ENCODE measurements around the gene SCN2B.

GRCh38 chr11:118212781-118213191, 36.3 kb upstream of the SCN2B start:
- TF ChIP-seq, protein P1, sequence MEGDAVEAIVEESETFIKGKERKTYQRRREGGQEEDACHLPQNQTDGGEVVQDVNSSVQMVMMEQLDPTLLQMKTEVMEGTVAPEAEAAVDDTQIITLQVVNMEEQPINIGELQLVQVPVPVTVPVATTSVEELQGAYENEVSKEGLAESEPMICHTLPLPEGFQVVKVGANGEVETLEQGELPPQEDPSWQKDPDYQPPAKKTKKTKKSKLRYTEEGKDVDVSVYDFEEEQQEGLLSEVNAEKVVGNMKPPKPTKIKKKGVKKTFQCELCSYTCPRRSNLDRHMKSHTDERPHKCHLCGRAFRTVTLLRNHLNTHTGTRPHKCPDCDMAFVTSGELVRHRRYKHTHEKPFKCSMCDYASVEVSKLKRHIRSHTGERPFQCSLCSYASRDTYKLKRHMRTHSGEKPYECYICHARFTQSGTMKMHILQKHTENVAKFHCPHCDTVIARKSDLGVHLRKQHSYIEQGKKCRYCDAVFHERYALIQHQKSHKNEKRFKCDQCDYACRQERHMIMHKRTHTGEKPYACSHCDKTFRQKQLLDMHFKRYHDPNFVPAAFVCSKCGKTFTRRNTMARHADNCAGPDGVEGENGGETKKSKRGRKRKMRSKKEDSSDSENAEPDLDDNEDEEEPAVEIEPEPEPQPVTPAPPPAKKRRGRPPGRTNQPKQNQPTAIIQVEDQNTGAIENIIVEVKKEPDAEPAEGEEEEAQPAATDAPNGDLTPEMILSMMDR (IDR thresholded peaks at IDR 0.05) = no peak
- no peak for TF ChIP-seq POLR2A (IDR thresholded peaks at IDR 0.05)

Data from uterus (tissue), 2 donors.